MCF 10A (cell line): Measurements from ENCODE around the gene SUGCT. TPM values are rescaled to one million over a fixed set of nuclear protein-coding genes. Genes with fewer than 3 reads are reported as not detected.

Source experiments
- BruUV-seq: library from RNA; stranded (reverse); fragments of 400-500 nt; replicated peaks from 2 replicates; lab custom pipeline; 2021; lab: Mats Ljungman, UMichigan
- CTCF ChIA-PET: fragments of 300-600 bp; sonication (Branson Sonifier 250); formaldehyde crosslinking; extraction: SDS; loops from one replicate; lab custom pipeline; 2021; ENCODE audit warnings: antibody characterized with exemption, inconsistent platforms; lab: Yijun Ruan, JAX
- POLR2A ChIA-PET: fragments of 300-600, 350-650 bp; sonication (Branson Sonifier 250); formaldehyde crosslinking; extraction: SDS; loops from one replicate; lab custom pipeline; 2020; ENCODE audit warnings: antibody characterized with exemption, inconsistent platforms; lab: Yijun Ruan, JAX
- DNase-seq: peaks from one replicate; pipeline ENCODE4 v3.0.0-alpha.2; 2018; ENCODE audit not compliant: unreplicated experiment
- H3K27ac Mint-ChIP-seq: one replicate; pipeline ENCODE4 v1.8.0; 2022; ENCODE audit warnings: mild to moderate bottlenecking, low read depth, mixed read lengths; ENCODE audit not compliant: unreplicated experiment
- H3K27me3 Mint-ChIP-seq: one replicate; pipeline ENCODE4 v1.8.0; 2022; ENCODE audit warnings: mixed read lengths; ENCODE audit not compliant: insufficient read depth, unreplicated experiment
- H3K36me3 Mint-ChIP-seq: one replicate; pipeline ENCODE4 v1.8.0; 2022; ENCODE audit warnings: mild to moderate bottlenecking, moderate library complexity, mixed read lengths; ENCODE audit not compliant: insufficient read depth, unreplicated experiment
- H3K4me1 Mint-ChIP-seq: one replicate; pipeline ENCODE4 v1.8.0; 2022; ENCODE audit warnings: mixed read lengths; ENCODE audit not compliant: insufficient read depth, unreplicated experiment
- H3K4me3 Mint-ChIP-seq: one replicate; pipeline ENCODE4 v1.8.0; 2022; ENCODE audit warnings: mild to moderate bottlenecking, moderate library complexity, mixed read lengths; ENCODE audit not compliant: unreplicated experiment
- H3K9me3 Mint-ChIP-seq: one replicate; pipeline ENCODE4 v1.8.0; 2022; ENCODE audit warnings: mixed read lengths; ENCODE audit not compliant: unreplicated experiment
- intact Hi-C: fragments of 100-400 bp; cut with micrococcal nuclease; formaldehyde crosslinking; loops from 2 replicates; pipeline ENCODE4 v1.14.1; 2022
- total RNA-seq: library from RNA; stranded (reverse); gene quantifications from 2 replicates; pipeline ENCODE4 v1.2.3, GENCODE V29; 2022
- TF ChIP-seq, protein P1 (sequence below): fragments of 200-600 bp; IDR thresholded peaks from one replicate; pipeline ENCODE4 v1.8.0; 2022; ENCODE audit warnings: antibody characterized with exemption, mild to moderate bottlenecking; ENCODE audit not compliant: unreplicated experiment

SUGCT gene
- total RNA-seq, 1 experiment from 2014 or later: 25.4 TPM

DNA sequence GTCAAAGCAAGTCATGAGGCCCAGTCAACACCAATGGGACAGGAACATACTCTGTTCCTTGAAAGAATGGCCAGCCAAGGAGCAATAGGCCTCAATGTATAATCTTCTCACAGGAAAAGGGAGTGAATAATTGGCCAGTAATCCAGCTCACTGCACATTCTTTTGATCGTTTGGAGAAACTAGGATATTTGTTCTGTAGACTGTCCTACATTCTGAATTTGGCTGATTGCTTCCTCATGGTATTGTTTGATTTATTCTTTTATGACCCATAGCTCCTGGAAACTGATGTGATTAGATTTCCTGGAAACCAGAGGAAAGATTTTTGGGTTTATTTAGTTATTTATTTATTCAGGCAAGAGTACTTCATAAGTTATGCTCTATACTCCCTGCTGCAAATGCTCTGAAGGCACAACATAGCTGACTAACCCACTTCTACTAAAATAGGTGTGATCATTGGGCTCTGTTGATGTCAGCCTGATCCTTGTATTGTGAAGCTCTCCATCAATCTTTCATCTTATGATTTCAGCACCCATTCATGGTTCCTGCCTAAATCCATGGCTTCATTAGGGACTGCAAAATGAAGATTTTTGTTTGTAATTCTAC, 745.2 kb downstream of the SUGCT start:
- POLR2A ChIA-PET: interaction anchor here (1.2 kb wide), 1 partner anchor 37 kb away, joined by 3 read pairs; no protein-coding TSS in a partner anchor
- no peak for DNase-seq
- CTCF ChIA-PET: interaction anchor here (0.6 to 1.0 kb wide), 4 partner anchors 9 to 696 kb away, joined by 3 to 5 read pairs (median 3); no protein-coding TSS in a partner anchor
- no peaks in the 10 kb centered on the region for H3K27me3 Mint-ChIP-seq
- no peak overlapping the region for H3K27ac Mint-ChIP-seq
- H3K36me3 Mint-ChIP-seq: no peaks in the 10 kb centered on the region
- H3K4me1 Mint-ChIP-seq: no peaks in the 10 kb centered on the region
- H3K4me3 Mint-ChIP-seq: no peak overlapping the region
- TF ChIP-seq, protein P1, sequence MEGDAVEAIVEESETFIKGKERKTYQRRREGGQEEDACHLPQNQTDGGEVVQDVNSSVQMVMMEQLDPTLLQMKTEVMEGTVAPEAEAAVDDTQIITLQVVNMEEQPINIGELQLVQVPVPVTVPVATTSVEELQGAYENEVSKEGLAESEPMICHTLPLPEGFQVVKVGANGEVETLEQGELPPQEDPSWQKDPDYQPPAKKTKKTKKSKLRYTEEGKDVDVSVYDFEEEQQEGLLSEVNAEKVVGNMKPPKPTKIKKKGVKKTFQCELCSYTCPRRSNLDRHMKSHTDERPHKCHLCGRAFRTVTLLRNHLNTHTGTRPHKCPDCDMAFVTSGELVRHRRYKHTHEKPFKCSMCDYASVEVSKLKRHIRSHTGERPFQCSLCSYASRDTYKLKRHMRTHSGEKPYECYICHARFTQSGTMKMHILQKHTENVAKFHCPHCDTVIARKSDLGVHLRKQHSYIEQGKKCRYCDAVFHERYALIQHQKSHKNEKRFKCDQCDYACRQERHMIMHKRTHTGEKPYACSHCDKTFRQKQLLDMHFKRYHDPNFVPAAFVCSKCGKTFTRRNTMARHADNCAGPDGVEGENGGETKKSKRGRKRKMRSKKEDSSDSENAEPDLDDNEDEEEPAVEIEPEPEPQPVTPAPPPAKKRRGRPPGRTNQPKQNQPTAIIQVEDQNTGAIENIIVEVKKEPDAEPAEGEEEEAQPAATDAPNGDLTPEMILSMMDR: no peak
- intact Hi-C loops: no loop called here
- no peaks in the 10 kb centered on the region for H3K9me3 Mint-ChIP-seq
- BruUV-seq: no TSS peak

DNA sequence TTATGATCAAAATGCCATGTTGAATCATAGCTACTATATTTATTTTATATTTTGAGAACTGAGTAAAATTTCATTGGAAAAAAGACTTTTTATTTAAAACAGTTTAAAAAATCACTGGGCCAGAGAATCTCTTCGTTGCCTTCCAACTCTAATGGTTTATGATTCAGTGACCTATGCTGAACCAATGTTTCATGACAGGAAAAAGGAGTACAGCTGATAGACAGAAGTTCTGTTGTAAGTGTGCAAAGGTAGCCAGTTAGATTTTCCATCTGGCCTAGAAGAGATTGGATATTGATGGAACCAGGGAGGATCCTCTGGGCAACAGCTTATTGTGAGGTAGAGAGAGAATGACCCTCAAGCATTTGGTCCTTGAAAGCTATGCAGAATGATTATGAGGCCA, 745.8 kb downstream of the SUGCT start:
- intact Hi-C loops: no loop called here
- DNase-seq: no peak
- no peaks in the 10 kb centered on the region for H3K36me3 Mint-ChIP-seq
- no peak overlapping the region for H3K27ac Mint-ChIP-seq
- H3K4me3 Mint-ChIP-seq: no peak overlapping the region
- peaks cover 3% of the 10 kb centered on the region for H3K4me1 Mint-ChIP-seq
- ChIA-PET POLR2A (interaction anchor here (1.2 kb wide), 1 partner anchor 38 kb away, joined by 3 read pairs; no protein-coding TSS in a partner anchor), CTCF (interaction anchor here (0.6 to 0.9 kb wide), 2 partner anchors 14 to 697 kb away, joined by 3 to 5 read pairs; no protein-coding TSS in a partner anchor)
- BruUV-seq: no TSS peak
- H3K27me3 Mint-ChIP-seq: no peaks in the 10 kb centered on the region
- TF ChIP-seq, protein P1: no peak
- H3K9me3 Mint-ChIP-seq: no peaks in the 10 kb centered on the region

DNA sequence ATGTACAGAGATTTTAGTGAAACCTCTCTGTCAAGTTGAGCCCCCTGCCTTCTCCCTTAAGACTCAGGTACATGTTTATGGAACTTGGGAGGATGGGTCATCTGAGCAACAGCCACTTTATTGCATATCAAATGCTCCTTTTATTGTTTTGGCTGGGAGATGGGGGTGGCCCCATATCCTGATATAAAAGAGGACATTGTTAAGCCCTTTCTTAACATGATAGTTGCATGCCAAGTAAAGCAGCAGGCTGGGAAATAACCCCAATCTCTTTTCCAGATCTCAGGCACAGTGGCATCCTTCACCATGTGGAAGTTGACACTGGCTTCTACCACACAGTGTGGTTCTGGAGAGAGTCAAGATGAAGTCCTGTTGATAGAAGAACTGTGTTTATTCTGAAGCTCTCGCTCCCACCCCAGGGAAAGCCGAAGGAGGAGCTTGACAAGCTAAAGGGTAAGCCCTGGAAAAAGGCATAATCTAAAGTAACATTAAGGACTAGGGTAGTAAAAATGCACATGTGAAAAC, 746.7 kb downstream of the SUGCT start:
- DNase-seq: no peak
- ChIA-PET POLR2A (interaction anchor here (0.7 to 1.2 kb wide), 3 partner anchors 39 to 204 kb away, joined by 3 read pairs; no protein-coding TSS in a partner anchor), CTCF (interaction anchor here (1.2 kb wide), 1 partner anchor 9 kb away, joined by 3 read pairs; no protein-coding TSS in a partner anchor)
- TF ChIP-seq, protein P1: no peak
- H3K9me3 Mint-ChIP-seq: no peaks in the 10 kb centered on the region
- no peaks in the 10 kb centered on the region for H3K36me3 Mint-ChIP-seq
- intact Hi-C loops: no loop called here
- peaks cover 5% of the 10 kb centered on the region for H3K4me1 Mint-ChIP-seq
- no peak overlapping the region for H3K4me3 Mint-ChIP-seq
- no peaks in the 10 kb centered on the region for H3K27me3 Mint-ChIP-seq
- no TSS peak for BruUV-seq
- no peak overlapping the region for H3K27ac Mint-ChIP-seq

DNA sequence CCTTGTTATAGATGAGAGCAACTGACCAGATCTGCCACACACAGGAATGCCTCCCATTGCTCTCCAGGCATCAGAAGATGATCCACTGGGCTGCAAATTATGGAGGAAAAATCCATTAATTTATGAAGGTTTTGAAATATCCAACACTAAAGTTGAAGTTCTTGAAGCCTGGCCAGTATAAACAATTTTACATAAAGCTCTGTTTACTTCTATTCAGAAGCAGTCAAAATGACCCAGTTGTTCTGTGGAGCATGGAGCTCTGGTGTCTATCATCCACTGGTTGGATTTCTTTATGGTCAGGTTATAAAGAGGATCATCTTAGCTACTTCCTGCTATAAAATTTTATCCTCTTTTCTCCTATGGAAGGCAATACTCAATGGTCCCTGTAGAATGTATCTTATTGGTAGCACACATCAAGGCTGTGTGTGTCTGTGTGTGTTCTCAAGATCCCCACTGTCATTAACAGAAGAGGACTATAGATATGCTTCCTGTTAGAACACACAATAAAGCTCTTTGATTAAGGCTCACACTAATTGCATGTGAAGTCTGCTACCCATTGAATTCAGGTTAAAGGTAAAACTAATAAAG, 747.4 kb downstream of the SUGCT start:
- Mint-ChIP-seq H3K9me3 (peaks cover 4% of the 10 kb centered on the region), H3K36me3 (no peaks in the 10 kb centered on the region), H3K4me3 (no peak overlapping the region), H3K4me1 (peaks cover 10% of the 10 kb centered on the region), H3K27me3 (no peaks in the 10 kb centered on the region), H3K27ac (no peak overlapping the region)
- no TSS peak for BruUV-seq
- CTCF ChIA-PET: interaction anchor here (1.2 kb wide), 1 partner anchor 9 kb away, joined by 3 read pairs; no protein-coding TSS in a partner anchor
- POLR2A ChIA-PET: interaction anchor here (0.7 to 1.2 kb wide), 2 partner anchors 161 to 205 kb away, joined by 3 read pairs; no protein-coding TSS in a partner anchor
- TF ChIP-seq, protein P1: no peak
- intact Hi-C loops: no loop called here
- DNase-seq: no peak
